Chondrocyte (in vitro differentiated cells): ENCODE measurements around the gene RPGR. TPM values are rescaled to one million over a fixed set of nuclear protein-coding genes. Genes with fewer than 3 reads are reported as not detected.

Experiments used
- DNase-seq: peaks from one replicate; pipeline ENCODE4 v3.0.0; 2021; ENCODE audit warnings: mixed read lengths, low spot score
- H3K27ac Mint-ChIP-seq: one replicate; pipeline ENCODE4 v1.8.0; 2021; ENCODE audit warnings: mild to moderate bottlenecking, moderate library complexity, mixed read lengths; ENCODE audit not compliant: unreplicated experiment
- H3K27me3 Mint-ChIP-seq: 2 replicates; pipeline ENCODE4 v1.8.0; 2021; ENCODE audit warnings: low read depth, mixed read lengths
- H3K36me3 Mint-ChIP-seq: 2 replicates; pipeline ENCODE4 v1.8.0; 2021; ENCODE audit warnings: low read depth, mixed read lengths
- H3K4me1 Mint-ChIP-seq: 2 replicates; pipeline ENCODE4 v1.8.0; 2021; ENCODE audit warnings: low read depth, mild to moderate bottlenecking, mixed read lengths
- H3K4me3 Mint-ChIP-seq: one replicate; pipeline ENCODE4 v1.8.0; 2021; ENCODE audit warnings: mild to moderate bottlenecking, moderate library complexity, mixed read lengths; ENCODE audit not compliant: unreplicated experiment
- H3K9me3 Mint-ChIP-seq: 2 replicates; pipeline ENCODE4 v1.8.0; 2021; ENCODE audit warnings: low read depth, mixed read lengths
- total RNA-seq: library from RNA; stranded (reverse); gene quantifications from 3 replicates; pipeline ENCODE4 v1.2.1, GENCODE V29; 2021
- TF ChIP-seq, protein P1 (sequence below): fragments of 200-600 bp; sonication (generic); IDR thresholded peaks from 2 replicates; pipeline ENCODE4 v1.5.0; 2021; ENCODE audit warnings: antibody characterized with exemption, mild to moderate bottlenecking, moderate library complexity

RPGR gene
- total RNA-seq, 1 donor from 2014 or later: 3.3 TPM

GRCh38 chrX:38327775-38328081 is 419 bp upstream of the RPGR start:
- Mint-ChIP-seq H3K27ac (peak overlapping the region; percentile 55), H3K27me3 (no peaks in the 10 kb centered on the region), H3K4me3 (peak overlapping the region; percentile 86), H3K9me3 (no peaks in the 10 kb centered on the region), H3K36me3 (no peaks in the 10 kb centered on the region), H3K4me1 (peaks cover 9% of the 10 kb centered on the region)
- TF ChIP-seq, protein P1, sequence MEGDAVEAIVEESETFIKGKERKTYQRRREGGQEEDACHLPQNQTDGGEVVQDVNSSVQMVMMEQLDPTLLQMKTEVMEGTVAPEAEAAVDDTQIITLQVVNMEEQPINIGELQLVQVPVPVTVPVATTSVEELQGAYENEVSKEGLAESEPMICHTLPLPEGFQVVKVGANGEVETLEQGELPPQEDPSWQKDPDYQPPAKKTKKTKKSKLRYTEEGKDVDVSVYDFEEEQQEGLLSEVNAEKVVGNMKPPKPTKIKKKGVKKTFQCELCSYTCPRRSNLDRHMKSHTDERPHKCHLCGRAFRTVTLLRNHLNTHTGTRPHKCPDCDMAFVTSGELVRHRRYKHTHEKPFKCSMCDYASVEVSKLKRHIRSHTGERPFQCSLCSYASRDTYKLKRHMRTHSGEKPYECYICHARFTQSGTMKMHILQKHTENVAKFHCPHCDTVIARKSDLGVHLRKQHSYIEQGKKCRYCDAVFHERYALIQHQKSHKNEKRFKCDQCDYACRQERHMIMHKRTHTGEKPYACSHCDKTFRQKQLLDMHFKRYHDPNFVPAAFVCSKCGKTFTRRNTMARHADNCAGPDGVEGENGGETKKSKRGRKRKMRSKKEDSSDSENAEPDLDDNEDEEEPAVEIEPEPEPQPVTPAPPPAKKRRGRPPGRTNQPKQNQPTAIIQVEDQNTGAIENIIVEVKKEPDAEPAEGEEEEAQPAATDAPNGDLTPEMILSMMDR: peak; percentile 28
- DNase-seq: no peak

GRCh38 chrX:38326086-38326485 is 1.2 kb downstream of the RPGR start:
- peaks cover 9% of the 10 kb centered on the region for H3K4me1 Mint-ChIP-seq
- H3K27ac Mint-ChIP-seq: peak overlapping the region; percentile 97
- H3K27me3 Mint-ChIP-seq: no peaks in the 10 kb centered on the region
- TF ChIP-seq, protein P1: no peak
- no peaks in the 10 kb centered on the region for H3K36me3 Mint-ChIP-seq
- H3K9me3 Mint-ChIP-seq: no peaks in the 10 kb centered on the region
- DNase-seq: no peak
- peak overlapping the region; percentile 86 for H3K4me3 Mint-ChIP-seq

- no peaks in the 10 kb centered on the region for H3K9me3 Mint-ChIP-seq
- H3K27me3 Mint-ChIP-seq: no peaks in the 10 kb centered on the region
- H3K4me3 Mint-ChIP-seq: no peak overlapping the region
- no peak for DNase-seq
- no peak overlapping the region for H3K27ac Mint-ChIP-seq
- no peaks in the 10 kb centered on the region for H3K4me1 Mint-ChIP-seq
- TF ChIP-seq, protein P1: no peak
- H3K36me3 Mint-ChIP-seq: no peaks in the 10 kb centered on the region
These were observed 6.5 kb downstream of the RPGR start for GRCh38 chrX:38320819-38321218.

DNA sequence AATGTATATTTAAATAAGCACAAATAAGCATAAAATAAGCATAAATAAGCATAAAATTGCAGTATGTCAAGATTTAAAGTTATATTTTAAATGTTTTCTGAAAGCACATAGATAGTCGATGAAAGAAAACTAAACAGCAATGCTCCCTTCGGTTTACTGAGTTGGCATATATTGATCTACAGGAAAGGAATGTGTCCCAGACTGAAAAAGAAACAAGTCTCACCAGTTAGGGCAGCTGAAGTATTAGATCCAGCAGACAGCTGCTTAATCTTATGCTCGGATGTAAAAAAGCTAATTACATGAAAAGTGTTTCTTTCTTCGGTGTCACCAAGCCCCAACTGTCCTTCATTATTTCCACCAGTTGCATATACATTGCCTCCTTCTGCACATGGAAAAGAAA is 8.7 kb downstream of the RPGR start:
- no peaks in the 10 kb centered on the region for H3K36me3 Mint-ChIP-seq
- peaks cover 3% of the 10 kb centered on the region for H3K9me3 Mint-ChIP-seq
- H3K27me3 Mint-ChIP-seq: no peaks in the 10 kb centered on the region
- TF ChIP-seq, protein P1: no peak
- no peaks in the 10 kb centered on the region for H3K4me1 Mint-ChIP-seq
- H3K27ac Mint-ChIP-seq: no peak overlapping the region
- no peak for DNase-seq
- H3K4me3 Mint-ChIP-seq: no peak overlapping the region

DNA sequence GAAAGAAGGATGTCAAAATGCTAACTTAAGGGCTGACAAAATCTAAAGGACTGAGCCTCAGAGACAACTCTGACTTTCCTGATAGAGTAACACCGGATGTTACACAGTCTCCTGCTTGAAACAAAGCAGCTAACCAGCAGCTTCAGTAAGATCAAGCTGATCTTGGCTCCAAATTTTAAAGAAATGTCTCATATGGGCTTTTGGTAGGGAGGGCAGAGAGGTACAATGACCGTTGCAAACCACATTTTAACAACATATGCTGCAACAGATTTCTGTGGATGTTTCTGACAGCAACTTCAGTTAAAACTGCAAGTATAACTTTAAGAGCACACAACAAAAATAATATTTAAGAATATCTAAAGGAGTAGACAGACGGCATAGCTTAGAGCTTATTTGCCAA is 9.1 kb downstream of the RPGR start:
- H3K9me3 Mint-ChIP-seq: peaks cover 3% of the 10 kb centered on the region
- no peak overlapping the region for H3K27ac Mint-ChIP-seq
- H3K36me3 Mint-ChIP-seq: no peaks in the 10 kb centered on the region
- no peaks in the 10 kb centered on the region for H3K4me1 Mint-ChIP-seq
- no peaks in the 10 kb centered on the region for H3K27me3 Mint-ChIP-seq
- H3K4me3 Mint-ChIP-seq: no peak overlapping the region
- DNase-seq: no peak
- TF ChIP-seq, protein P1: no peak
